OCI-M1 (cell line): Measurements from ENCODE around the gene PFKP.

ENCODE experiments used
- DNase-seq: peaks from one replicate; lab custom pipeline; 2025; lab: John Stamatoyannopoulos, UW

The PFKP gene

DNA sequence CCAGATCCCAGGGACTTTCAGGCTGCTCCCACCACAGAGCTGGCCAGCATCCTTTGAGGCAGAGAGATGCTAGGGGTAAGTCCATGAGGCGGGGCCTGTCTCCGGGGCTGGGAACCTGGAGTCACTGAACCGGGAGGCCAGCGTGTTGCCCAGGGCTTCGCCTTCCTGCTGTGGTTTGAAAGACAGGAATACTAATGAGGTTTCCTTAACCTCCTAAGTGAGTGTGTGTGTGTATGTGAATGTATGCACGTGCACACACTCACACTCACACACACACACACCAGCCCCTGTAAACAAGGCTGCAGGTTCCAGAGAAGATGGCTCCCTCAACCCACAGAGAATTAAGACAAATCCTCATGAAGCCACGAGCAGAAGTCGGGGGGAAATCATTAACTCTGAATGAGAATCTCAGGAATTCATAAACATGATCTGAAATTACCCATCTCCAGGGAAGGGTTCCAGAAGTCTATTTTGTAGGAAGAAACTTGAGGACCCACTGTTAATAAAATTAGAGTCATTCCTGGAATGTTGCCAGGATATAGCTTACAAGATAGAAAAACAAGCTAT lies 20.3 kb upstream of the PFKP start:
- DNase-seq = no peak

DNA sequence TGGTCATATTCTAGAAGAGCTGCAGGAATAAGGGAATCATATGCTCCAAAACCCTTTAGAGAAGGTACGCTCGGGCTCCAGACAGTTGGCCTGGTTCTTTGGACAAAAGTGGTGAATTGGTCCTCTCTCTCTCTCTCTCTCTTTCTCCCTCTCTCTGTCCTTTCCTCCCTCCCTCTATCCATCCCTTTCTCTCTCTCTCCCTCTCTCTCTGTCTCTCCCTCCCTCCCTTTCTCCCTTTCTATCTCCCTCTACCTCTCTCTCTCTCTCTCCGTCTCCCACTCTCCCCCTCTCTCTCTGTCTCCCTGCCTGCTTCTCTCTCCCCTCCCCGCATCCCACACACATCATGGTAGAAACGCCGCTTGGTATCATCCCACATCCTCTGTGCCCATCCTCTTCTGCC lies 19.8 kb upstream of the PFKP start:
- DNase-seq = no peak

DNA sequence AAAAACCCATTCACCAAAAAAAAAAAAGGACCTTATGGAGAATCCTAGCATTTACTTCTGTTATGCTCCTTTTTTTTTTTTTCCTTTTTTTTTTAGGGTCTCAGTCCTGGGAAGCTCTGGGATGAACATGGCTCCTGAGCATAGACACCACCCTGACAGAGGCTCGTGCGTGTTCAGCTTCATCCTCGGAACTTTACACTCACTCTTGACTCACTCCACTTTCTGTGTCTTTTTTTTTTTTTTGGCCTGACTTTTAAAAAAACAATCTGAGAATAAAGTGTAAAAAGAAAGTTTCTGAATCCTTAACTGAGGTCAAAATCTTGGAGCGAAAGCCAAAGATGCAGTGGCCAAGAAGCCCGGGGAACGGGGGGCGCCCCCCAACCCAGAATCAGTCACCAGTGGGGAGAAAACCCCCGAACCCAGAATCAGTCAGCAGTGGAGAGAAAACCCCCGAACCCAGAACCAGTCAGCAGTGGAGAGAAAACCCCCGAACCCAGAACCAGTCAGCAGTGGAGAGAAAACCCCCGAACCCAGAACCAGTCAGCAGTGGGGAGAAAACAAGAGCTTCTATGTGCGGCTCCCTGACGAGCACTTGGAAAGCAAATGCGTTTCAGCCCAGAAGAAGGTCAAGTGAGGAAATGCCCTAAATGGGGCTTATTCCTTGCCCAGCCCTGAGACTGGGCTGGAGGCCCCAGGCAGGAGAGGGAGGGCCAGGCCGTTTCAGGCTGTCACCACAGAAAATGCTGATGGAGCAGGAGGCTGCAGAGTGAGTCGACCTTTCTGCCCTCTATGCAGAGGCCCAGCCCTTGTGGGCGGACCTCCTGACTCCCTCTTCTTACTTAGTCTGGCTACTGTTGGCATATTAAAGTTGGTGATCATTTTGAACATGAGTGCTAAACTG lies 19.0 kb upstream of the PFKP start:
- no peak for DNase-seq

DNA sequence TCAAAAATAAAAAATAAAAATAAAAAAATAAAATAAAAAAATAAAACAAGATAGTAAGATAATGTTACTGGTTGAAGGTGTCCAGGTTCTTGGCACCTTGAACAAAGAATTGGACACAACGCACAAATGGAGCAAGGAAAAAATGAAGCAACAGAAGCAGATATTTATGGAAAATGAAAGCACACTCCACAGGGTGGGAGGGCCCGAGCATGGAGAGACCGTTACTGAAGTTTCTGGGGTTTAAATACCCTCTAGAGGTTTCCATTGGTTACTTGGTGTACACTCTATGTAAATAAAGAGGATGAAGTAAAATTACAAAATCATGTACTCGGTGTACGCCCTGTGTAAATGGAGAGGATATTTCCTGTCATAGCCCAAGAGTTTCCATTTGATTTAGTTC lies 15.7 kb upstream of the PFKP start:
- no peak for DNase-seq

DNA sequence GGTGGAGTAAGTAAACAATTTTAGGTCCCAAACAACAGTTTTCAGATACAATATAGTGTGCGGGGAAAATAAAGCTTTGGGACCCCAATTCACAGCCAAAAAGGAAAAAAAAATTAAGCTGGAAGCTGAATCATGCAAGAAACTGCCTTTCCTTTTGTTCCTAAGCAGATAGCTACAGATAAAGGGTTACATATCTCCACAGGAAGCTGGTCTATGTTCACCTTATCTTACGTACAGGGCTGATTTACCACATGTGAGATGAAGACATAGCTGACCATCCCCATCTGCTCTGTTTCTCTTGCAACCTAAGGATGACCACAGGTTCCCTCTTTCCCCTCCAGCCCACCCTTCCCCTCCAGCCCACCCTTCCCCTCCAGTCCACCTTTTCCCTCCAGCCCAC lies 14.2 kb upstream of the PFKP start:
- DNase-seq = no peak

DNA sequence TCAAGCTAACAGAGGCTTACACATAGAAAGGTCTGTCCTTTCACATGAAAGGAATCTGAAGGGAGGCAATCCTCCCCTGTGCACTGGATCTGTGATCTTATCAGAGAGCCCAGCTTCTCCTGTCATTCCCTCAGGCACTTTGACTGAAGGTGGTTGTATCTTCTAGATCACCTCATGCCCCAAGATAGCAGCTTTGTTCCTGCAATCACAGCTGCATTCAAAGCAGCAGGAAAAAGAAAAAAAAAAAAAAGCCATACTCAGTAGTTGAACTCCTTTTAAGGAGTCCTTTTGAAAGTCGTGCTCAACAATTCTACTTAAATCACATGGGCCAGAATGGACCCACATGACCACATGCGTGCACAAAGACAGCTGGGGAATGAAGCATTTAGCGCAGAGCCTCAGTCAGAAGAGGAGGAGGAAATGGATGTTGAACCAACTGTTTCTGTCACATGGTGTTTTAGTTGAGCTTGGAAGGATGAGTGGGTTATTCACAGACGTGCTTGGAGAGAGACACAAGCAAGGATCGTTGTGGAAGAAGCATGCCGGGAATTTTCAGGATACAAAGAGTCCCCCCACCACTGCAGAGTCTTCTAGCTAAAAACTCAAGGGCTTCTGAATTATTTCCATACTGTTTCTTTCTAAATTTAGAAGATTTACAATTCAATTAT lies 13.0 kb upstream of the PFKP start:
- no peak for DNase-seq

DNA sequence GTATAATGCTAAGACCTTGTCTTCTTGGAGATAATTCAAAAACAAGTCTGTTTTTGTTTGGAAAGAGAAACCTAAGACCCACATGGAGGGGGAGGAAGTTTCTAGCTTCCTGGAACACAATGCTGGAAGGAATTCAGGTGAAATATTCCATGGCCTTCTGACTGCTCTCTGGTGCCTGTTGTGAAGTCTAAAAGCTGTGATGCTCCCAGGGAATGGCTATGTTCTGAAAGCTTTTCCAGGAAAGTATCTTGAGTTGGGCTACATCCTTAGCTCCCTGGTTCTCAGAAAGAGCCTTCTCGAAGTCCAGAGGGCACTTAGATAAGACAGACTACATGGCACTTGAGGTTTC lies 12.5 kb upstream of the PFKP start:
- DNase-seq = no peak

DNA sequence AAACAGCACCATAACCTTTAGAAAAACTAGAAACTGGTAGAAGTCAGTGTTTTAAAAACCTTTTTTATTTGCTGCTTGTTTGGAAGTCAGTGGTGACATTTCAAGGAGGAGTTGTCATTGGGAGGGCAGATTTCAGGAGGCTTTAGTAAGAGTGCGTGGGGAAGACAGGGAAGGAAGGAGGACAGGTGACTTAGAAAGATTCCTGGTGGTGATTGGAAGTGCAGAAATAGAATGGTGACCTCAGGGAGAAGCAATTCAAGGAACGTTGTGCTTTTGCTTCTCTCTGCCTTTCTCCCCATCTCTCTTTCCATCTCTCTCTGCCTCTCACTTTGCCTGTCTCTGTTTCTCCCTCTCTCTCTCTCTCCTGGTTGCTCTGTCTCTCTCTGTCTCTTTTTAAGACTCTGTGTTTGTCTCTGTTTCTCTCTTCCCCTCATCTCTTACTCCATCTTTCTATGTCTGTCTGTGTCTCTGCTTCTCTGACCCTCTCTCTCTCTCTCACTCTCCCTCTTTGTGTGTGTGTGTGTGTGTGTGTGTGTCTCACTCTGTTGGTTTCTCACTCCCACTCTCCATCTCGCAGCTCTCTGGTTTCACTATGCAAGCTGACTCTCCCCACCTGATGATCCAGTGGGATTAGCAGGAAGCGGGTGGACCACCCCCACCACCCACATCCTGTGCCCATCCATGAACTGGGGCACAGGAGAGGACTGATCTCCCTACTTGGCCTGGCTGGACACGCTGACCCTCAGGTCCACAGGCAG lies 10.9 kb upstream of the PFKP start:
- no peak for DNase-seq

DNA sequence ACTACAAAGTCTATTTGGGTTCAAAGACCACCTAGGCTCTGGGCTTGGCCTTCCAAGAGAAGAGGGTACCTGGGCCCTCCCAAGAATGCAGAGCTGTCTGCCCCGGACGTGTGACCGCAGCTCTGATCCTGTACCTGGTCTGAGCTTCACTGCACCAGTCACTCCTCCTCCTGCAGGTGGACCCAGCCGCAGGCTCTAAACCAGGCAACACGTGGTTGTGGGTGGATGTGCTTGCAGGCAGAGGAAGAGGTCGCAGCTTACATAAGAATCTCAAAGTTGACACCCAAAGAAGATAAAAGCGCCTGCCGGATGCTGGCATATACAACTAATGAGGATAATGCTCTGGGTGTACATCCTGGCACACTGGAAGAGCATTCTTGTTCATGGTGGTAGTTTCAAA lies 9.4 kb upstream of the PFKP start:
- no peak for DNase-seq

DNA sequence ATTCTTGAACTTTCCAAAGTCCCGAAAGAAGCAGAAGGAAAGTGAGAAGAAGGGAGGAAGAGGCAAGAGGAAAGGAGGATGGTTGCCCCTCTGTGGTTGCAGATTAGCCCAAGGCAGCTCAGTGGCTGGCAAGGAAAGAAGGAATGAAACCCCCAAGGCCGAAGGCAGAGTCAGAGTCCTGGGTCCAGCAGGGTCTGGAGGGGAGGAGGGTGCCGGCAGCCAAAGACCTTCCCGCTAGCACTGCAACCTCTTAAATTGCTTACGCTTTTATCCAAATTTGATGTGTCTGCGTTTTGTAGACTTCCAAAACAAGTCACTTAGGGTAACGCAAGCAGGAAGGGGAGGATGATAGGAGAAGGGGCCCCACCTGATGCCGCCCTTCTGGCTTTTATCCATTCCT lies 7.4 kb upstream of the PFKP start:
- DNase-seq = no peak

DNA sequence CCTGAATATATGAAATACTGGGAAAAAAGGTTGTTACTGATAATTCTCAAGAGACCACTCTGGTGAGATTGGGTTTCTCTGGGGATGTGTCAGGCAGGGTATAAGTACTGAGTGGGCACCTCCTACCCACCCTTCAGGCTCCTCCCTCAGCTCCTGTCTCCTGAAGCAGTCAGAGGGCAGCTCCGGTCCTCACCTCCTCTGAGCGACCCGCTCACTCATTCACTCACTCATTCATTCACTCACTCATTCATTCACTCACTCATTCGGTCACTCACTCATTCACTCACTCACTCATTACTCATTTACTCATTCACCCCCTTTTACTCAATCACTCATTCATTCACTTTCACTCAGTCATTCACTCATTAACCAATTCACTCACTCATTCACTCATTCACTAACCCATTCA lies 6.9 kb upstream of the PFKP start:
- no peak for DNase-seq

DNA sequence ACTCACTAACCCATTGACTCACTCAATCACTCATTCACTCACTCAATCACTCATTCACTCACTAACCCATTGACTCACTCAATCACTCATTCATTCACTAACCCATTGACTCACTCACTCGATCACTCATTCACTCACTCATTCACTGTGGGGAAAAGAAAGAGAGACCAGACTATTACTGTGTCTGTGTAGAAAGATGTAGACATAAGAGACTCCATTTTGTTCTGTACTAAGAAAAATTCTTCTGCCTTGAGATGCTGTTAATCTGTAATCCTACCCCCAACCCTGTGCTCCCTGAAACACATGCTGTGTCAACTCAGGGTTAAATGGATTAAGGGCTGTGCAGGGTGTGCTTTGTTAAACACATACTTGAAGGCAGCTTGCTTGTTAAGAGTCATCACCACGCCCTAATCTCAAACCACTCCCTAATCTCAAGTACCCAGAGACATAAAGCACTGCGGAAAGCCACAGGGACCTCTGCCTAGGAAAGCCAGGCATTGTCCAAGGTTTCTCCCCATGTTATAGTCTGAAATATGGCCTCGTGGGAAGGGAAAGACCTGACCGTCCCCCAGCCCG lies 5.9 kb upstream of the PFKP start:
- DNase-seq = peak; percentile 45

DNA sequence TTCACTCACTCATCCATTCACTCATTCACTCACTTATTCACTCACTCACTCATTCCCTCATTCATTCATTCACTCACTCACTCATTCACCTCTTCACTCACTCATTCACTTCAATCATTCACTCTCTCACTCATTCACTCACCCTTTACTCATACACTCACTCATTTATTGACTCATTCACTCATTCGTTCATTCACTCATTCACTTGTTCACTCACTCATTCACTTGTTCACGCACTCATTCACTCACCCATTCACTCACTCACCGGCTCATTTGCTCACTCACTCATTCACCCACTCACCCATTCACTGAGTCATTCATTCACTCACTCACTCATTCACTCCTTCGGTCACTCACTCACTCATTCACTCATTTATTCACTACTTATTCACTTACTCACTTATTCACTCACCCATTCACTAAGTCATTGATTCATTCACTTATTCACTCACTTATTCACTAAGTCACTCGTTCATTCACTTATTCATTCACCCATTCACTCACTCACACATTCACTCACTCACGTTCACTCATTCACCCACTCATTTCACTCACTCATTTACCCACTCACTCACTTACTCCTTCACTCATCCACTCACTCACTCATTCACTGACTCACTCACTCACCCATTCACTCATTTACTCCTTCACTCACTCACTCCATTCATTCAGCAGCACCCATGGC lies 4.7 kb upstream of the PFKP start:
- DNase-seq = no peak

DNA sequence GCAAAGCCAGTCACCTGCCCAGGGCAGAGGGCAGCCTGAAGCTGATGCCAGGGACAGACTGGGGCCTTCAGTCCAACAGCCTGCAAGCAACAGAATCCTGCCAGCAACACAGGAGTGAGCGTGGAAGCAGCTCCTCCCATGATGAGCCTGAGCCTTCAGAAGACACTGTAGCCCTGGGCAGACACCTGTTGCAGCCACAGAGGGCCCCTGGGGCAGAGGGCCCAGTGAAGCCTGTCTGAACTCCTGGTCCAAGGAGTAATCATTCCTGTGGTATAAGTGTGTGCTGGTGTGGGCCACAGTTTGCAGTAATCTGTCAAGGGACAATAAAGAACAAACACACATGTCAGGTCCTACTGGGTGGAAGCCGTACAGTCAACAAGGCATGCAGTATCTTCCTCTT lies 2.9 kb upstream of the PFKP start:
- DNase-seq = no peak

DNA sequence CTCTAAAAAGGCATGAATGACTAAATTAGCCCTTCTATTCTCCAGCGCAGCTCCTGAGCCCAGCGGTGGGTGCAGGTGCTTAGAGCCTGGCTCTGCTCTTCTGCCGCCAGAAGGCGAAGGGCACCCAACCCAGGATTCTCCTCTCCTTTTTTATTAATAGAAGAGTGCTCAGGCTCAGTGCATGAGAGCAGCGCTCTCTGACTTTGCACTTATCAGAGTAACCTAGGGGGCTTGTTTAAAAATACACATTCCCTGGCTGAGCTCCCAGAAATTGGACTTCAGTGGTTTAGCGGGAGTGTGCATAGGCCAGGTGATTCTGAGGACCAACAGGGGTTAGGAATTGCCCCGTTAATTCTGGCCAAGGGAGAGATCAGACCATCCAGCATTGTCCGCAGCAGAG lies 1.7 kb upstream of the PFKP start:
- DNase-seq = no peak

DNA sequence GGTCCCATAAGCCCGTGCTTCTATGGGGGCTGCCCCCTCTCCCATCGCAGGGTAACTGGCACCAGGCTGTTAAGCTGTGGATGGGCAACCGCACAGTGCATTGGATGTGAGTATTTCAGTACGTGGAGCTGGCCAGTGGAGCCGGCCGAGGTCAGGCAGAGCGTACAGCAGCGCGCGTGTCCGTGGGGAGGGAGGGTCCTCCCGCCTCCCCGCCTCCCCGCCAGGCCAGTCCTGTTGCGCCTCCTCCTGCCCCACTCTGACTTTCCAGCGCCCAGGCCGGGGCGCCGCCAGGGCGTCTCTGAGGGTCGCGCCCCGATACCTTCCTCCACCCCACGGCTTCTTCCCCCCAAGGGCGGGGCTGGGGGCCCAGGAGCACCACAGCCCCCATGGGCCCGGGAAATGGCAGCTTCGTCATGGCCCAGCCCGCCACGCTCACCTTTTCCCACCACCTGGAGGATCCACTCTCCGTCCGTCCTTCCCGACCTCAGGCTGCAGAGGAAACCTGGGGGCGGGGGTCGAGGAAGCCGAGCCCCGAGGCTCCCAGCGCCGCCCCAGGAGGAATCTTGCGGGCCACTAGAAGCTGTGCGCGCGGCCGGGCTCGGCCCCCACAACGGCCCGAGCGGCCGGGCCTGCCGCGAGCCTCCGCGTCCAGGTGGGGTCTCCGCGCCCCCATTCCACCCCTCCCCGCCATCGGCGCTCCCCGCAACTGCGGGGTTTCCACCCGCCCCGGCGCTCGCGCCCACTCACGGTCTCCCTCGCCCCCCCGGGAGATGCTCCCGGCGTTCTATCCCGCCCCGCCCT lies 831 bp upstream of the PFKP start:
- DNase-seq = no peak

DNA sequence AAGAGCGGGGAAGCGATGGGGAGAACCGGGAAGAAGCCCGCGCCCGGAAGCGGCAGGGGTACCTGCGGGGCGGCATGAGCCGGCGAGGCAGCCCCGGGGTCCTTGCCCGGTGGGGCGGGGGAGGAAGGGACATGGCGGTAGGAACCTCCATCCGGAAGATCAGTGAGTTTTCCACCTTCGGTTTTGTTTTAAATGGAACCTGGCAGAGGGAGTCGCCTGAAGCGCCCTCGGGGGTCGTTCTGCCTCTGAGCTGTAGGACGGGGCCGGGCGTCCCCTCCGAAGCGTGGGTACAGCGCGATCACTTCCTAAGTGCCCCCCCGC lies 471 bp downstream of the PFKP start:
- peak; percentile 57 for DNase-seq

DNA sequence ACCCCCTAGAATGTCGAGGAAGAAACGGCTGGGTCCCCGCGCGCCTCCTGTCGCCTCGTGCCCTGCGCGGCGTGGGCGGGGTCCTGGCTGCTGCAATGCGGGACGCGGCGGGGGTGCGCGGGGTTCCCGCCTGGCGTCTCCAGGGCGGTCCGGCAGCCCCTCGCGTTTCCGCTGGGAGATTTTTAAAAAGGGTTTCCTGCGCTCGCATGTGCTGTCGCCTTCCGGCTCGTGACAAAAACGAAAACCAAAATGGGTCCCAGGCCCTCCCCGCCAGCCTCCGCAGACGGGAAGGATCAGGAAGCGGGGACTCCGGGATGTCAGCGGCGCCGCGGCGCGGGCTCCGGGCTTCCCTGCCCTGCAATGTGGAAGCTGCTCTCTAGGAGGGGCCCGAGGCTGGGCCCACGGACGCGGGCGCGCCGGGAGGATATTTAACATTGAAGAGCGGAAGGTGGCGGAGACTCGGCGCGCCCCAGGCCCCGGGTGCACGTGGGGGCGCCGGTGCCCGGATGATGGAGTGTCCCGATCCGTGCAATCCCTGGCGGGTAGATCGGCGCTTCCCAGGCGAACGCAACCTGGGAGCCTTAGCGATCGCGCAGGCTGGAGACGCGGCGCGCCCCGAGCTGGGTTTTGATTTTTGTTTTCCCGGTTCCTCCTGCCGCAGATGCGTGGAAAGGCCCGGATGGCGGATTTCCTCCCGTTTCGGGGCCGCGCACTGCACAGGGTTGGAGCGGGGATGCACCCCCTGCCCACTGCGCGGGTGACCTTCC lies 1.0 kb downstream of the PFKP start:
- peak; percentile 68 for DNase-seq

DNA sequence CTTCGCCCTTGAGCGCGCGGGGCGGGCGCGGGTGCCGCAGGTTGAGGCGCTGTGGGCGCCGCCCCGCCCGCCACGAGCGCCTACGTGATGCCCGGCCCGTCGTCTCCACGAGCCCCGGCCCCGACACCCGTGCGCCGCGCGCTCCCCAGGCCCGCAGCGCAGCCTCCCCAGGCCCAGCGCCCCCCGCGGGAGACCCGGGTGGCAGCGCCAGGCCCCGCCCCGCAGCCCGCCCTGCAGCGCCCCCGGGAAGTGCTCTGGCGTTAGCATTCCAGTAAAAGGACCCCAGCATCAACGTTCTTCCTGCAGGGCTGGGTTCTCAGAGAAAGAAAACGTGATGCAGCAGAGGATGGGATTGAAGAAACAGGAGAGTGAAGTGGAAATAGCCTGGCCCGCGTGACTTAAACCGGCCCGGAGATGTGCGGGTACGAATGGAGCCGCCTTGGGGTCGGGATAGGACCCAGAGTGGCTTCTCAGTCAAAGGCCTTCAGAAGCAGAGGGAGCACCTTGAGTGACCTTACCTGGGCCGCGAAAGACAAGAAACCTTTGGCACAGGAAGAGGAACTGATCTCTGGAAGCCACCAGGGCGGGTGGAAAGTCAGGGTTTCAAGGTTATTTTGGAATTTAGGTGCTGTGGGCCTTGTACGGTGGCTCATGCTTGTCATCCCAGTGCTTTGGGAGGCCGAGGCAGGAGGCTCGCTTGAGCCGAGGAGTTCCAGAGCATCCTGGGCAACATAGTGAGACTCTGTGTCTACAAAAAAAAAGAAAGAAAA lies 1.8 kb downstream of the PFKP start:
- peak; percentile 44 for DNase-seq

DNA sequence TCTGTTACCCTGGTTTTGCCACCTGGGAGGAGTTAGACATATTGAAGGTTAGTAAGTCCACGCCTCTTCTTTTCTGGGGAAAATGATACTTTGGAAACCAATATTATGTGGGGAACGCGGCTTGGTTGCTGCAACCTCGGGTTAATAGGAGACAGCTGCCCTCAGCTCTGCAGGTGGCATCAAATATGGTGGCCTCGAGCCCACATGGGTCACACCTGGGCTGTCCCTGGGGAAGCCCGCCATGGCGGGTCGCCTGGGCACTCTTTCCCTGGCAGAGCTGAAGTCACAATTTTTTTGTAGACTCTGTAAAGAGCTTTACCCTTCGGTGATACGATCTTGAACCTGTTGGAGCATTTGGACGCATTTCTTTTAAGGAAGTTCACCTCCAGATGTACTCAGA lies 2.5 kb downstream of the PFKP start:
- no peak for DNase-seq
